RWPE1 (cell line): ENCODE results near the gene PLA2G2C.

ENCODE experiments used
- CTCF ChIA-PET: fragments of 350-600 bp; sonication (Branson Sonifier 250); formaldehyde crosslinking; extraction: SDS; loops from one replicate; lab custom pipeline; 2021; lab: Yijun Ruan, JAX
- POLR2A ChIA-PET: fragments of 400-600 bp; formaldehyde crosslinking; extraction: SDS; loops from one replicate; lab custom pipeline; 2020; ENCODE audit warnings: antibody characterized with exemption; ENCODE audit not compliant: low non-redundant PET; lab: Yijun Ruan, JAX
- DNase-seq: peaks from one replicate; pipeline ENCODE4 v3.0.0; 2012; ENCODE audit warnings: low spot score
- H3K27ac ChIP-seq: fragments of 450-650 bp; 2 replicates; pipeline ENCODE4 v1.5.1; 2017
- TF ChIP-seq, protein P1 (sequence below): fragments of 450-650 bp; conservative IDR thresholded peaks from 2 replicates; pipeline ENCODE4 v1.5.1; 2017; ENCODE audit warnings: low read depth, mild to moderate bottlenecking

PLA2G2C gene

DNA sequence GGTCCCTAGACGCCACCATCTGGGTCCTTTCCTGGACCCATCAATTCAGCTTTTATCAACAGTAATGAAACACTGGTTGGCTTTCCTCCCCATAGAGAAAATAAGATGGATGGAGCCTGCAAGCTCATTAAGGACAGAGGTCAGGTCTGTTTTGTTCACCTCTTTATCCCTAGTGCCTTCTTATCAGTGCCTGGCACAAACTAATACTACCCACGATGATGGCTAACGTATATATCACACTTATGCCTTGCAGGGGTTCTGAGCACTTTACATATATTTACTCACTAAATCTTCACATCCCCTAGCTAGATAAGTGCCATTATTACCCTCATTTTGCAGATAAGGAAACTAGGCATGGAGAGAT is 5.5 kb downstream of the PLA2G2C start:
- CTCF ChIA-PET, result interaction anchor here (1.6 kb wide), 1 partner anchor 14 kb away, joined by 4 read pairs; no protein-coding TSS in a partner anchor
- no peak for DNase-seq
- TF ChIP-seq, protein P1, sequence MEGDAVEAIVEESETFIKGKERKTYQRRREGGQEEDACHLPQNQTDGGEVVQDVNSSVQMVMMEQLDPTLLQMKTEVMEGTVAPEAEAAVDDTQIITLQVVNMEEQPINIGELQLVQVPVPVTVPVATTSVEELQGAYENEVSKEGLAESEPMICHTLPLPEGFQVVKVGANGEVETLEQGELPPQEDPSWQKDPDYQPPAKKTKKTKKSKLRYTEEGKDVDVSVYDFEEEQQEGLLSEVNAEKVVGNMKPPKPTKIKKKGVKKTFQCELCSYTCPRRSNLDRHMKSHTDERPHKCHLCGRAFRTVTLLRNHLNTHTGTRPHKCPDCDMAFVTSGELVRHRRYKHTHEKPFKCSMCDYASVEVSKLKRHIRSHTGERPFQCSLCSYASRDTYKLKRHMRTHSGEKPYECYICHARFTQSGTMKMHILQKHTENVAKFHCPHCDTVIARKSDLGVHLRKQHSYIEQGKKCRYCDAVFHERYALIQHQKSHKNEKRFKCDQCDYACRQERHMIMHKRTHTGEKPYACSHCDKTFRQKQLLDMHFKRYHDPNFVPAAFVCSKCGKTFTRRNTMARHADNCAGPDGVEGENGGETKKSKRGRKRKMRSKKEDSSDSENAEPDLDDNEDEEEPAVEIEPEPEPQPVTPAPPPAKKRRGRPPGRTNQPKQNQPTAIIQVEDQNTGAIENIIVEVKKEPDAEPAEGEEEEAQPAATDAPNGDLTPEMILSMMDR, result no peak
- no peak overlapping the region for H3K27ac ChIP-seq
- POLR2A ChIA-PET, result no interaction called here

DNA sequence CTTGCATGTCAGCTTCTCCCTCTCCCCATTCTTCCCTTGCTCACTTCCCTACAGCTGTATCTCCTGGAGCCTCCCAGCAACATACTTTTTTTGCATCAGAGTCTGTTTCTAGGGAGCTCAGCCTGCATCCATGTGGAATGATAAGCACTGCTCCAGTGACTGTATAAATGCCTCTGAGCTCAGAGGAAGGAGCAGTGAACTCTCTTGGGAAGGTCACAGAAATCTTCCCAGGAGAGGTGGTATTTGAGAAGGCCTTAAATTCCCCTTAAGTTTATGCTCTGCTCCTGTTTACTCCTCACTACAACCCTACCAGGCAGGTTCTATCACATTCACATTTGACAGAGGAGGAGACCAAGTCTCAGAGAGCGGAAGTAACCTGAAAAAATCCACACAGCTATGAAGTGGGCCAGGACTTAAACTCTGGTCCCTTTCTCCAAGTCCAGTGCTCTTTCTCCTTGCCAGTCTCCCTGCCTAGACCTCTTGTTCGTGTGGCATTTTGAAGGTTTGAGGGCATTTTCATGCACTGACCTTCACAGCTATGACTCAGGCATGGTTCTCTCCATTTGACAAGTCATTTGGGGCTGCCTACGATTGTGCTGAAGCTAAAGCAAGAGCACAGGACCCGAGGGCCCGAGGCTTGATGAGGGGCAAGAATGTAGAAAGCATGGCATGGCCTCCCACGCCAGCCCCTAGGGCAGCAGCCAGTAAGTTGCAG is 6.0 kb downstream of the PLA2G2C start:
- DNase-seq, result no peak
- ChIA-PET POLR2A (no interaction called here), CTCF (interaction anchor here (0.6 to 1.6 kb wide), 3 partner anchors 14 to 263 kb away, joined by 3 to 4 read pairs (median 3); no protein-coding TSS in a partner anchor)
- H3K27ac ChIP-seq, result no peak overlapping the region
- TF ChIP-seq, protein P1, result no peak

DNA sequence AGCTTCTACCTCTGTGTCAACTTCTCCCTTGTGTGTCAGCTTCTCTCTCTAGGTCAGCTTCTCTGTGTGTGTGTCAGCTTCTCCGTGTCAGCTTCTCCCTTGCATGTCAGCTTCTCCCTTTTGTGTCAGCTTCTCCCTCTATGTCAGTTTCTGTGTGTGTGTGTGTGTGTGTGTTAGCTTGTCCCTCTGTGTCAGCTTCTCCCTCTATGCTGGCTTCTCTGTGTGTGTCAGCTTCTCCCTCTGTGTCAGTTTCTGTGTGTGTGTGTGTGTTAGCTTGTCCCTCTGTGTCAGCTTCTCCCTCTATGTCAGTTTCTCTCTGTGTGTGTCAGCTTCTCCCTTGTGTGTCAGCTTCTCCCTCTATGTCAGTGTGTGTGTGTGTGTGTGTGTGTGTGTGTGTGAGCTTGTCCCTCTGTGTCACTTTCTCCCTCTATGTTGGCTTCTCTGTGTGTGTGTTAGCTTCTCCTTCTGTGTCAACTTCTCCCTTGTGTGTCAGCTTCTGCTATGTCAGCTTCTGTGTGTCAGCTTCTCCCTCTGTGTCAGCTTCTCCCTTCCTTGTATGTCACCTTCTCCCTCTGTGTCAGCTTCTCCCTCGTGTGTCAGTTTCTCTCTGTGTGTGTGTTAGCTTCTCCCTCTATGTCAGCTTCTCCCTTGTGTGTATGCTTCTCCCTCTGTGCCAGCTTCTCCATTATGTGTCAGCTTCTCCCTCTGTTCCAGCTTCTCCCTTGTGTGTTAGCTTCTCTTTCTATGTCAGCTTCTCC is 6.8 kb downstream of the PLA2G2C start:
- no peak overlapping the region for H3K27ac ChIP-seq
- CTCF ChIA-PET, result interaction anchor here (0.5 to 1.6 kb wide), 5 partner anchors 15 to 293 kb away, joined by 3 to 4 read pairs (median 3); no protein-coding TSS in a partner anchor
- no peak for DNase-seq
- POLR2A ChIA-PET, result no interaction called here
- TF ChIP-seq, protein P1, result no peak

DNA sequence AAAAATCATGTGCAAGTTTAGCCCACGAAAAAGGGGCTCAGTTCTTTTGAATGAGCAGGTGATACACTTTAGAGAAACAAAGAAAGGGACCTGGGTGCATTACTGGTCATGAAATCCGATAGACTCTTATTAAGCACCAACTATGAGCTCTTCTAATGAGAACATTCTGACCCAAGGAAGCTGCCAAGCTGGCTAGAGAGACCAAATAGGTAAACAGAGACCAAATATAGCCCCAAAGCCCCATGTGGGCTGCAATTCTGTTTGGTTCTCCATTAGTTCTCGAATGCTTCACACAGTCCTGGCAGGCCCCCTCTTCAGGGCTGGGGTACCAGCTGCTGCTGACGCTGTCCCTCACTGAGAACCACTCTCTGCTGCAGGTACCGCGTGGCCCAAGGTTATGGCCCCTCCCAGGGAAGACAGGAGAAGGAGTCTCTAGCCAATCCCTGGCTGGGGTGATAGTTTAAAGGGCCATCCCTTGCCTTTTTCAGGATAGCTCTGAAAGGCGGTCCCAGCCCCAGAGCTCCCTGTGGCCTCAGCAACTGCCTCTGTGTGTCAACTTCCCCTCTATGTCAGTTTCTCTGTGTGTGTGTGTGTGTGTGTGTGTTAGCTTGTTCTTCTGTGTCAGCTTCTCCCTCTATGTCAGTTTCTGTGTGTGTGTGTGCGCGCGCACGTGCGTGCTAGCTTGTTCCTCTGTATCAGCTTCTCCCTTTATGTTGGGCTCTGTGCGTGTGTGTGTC is 7.5 kb downstream of the PLA2G2C start:
- DNase-seq, result no peak
- POLR2A ChIA-PET, result no interaction called here
- no peak overlapping the region for H3K27ac ChIP-seq

DNA sequence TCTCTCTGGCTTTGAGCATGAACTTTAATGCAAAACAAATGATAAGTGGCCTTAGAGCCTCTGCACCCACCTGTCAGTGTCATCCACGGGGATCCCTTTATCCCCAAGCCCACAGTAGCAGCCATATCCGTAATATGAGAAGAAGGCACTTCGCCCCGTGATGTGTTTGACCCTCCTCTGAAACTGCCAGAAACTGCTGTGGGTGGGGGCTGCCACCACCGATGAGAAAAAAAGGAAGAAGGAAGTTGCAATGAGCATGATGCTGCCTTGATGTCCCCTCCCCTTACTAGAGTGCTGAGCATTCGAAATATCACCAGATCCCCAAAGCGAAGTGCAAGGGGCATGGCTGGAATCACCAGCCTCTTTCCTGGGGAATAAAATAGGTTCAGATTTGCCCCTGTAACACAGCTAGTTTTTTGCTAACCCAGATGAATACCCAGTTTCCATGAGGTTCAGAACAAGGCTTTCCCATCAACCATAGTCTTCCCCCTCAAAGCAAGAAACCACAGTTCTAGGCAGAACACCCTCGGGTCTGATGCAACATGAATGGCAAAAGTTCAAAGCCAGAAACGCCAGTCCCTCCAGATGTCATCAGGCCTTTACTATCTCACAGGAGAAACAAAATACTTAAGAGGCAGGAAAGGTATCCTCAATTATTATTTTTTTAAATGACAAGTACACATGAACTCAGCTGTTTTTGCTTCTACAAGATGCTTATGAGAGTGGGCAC is 11.2 kb downstream of the PLA2G2C start:
- POLR2A ChIA-PET, result no interaction called here
- H3K27ac ChIP-seq, result no peak overlapping the region
- TF ChIP-seq, protein P1, result no peak
- DNase-seq, result no peak
- CTCF ChIA-PET, result no interaction called here

More for the DNA sequence above, 7.5 kb downstream of the PLA2G2C start:
- TF ChIP-seq, protein P1, result no peak
- CTCF ChIA-PET, result interaction anchor here (0.5 to 0.6 kb wide), 3 partner anchors 200 to 676 kb away, joined by 3 to 4 read pairs (median 4); no protein-coding TSS in a partner anchor
